NB4 (cell line): ENCODE measurements around the gene CITED1.

Source experiments
- POLR2A ChIP-seq: IDR thresholded peaks from 2 replicates; pipeline ENCODE4 v1.6.1; 2011; ENCODE audit warnings: mild to moderate bottlenecking; ENCODE audit not compliant: insufficient read length; ENCODE audit errors: extremely low read depth
- TF ChIP-seq, protein P1 (sequence below): IDR thresholded peaks from one replicate; pipeline ENCODE4 v1.5.1; 2012; ENCODE audit warnings: low read depth, low read length
- TF ChIP-seq, protein P2 (sequence below): IDR thresholded peaks from 2 replicates; pipeline ENCODE4 v1.6.1; 2011; ENCODE audit warnings: low read depth, low read length

DNA sequence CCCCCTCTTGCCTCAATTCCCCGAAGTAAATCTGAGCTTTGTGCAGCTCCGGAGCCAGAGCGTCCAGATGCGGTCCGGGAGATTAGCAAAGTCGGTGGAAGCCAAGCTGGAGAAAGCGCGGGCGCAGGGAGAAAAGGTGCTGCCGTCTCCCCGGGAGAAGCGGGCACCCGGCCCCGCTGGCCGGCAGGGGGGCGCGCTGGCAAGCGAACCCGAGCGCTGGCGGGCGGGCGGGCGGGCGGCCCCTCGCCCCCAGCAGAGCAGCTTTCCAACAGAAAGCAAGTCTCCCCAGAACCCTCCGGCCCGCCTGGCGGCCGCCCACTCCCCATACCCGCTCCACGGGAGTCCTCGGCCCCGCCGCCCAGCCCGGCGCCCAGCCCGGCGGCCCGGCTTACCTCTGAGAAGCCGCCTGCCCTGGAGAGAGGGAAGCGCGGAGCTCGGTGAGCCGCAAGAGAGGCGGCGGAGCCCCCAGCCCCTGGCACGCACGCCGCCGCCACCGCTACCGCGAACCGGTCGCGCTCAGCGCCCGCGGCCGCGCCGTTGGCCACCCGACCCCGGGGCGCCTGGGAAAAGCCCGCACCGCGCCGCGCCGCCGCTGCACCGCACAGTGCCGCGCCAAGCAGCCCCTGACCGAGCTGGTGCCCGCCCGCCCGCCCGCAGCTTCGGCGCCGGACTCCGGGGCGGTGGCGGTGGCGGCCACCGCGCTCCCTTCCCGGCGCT, 529 bp upstream of the CITED1 start:
- TF ChIP-seq, protein P1, sequence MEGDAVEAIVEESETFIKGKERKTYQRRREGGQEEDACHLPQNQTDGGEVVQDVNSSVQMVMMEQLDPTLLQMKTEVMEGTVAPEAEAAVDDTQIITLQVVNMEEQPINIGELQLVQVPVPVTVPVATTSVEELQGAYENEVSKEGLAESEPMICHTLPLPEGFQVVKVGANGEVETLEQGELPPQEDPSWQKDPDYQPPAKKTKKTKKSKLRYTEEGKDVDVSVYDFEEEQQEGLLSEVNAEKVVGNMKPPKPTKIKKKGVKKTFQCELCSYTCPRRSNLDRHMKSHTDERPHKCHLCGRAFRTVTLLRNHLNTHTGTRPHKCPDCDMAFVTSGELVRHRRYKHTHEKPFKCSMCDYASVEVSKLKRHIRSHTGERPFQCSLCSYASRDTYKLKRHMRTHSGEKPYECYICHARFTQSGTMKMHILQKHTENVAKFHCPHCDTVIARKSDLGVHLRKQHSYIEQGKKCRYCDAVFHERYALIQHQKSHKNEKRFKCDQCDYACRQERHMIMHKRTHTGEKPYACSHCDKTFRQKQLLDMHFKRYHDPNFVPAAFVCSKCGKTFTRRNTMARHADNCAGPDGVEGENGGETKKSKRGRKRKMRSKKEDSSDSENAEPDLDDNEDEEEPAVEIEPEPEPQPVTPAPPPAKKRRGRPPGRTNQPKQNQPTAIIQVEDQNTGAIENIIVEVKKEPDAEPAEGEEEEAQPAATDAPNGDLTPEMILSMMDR: no peak
- no peak for TF ChIP-seq POLR2A
- TF ChIP-seq, protein P2, sequence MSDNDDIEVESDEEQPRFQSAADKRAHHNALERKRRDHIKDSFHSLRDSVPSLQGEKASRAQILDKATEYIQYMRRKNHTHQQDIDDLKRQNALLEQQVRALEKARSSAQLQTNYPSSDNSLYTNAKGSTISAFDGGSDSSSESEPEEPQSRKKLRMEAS: no peak
